ENCODE results near the gene LPCAT1.

The LPCAT1 gene

GRCh38 chr5:1517838-1518237 is 5.9 kb downstream of the LPCAT1 start:
- Histone ChIP-seq H3K4me1 (ENCODE audit: insufficient read depth, low read length, poor library complexity, severe bottlenecking) (peaks cover 47% of the 10 kb centered on the region), H3K36me3 (ENCODE audit: insufficient read depth, low read length) (peaks cover 27% of the 10 kb centered on the region; the same call in 1 of the 2 replicates), H4K20me1 (ENCODE audit: insufficient read depth, low read length, poor library complexity, severe bottlenecking) (peaks cover 81% of the 10 kb centered on the region)

GRCh38 chr5:1516615-1517601 is 6.9 kb downstream of the LPCAT1 start:
- peaks cover 34% of the 10 kb centered on the region; the same call in 1 of the 2 replicates for H3K36me3 ChIP-seq (ENCODE audit: insufficient read depth, low read length)
- peak overlapping the region; percentile 28 for H3K4me2 ChIP-seq (ENCODE audit: low read depth, low read length, poor library complexity, severe bottlenecking)
- H3K9ac ChIP-seq (ENCODE audit: low read depth, low read length, poor library complexity, severe bottlenecking): peak overlapping the region; percentile 21
- no peak overlapping the region for H2AFZ ChIP-seq (ENCODE audit: low read length)
- no peaks in the 10 kb centered on the region for H3K9me2 ChIP-seq (replicated peaks; ENCODE audit: low read depth, low read length)
- H3K79me2 ChIP-seq (ENCODE audit: insufficient read depth, low read length): peaks cover 100% of the 10 kb centered on the region
- H3F3A ChIP-seq (ENCODE audit: low read depth): no peaks in the 10 kb centered on the region
- no peaks in the 10 kb centered on the region for H3K9me3 ChIP-seq (ENCODE audit: insufficient read depth, low read depth, low read length)
- H3K27me3 ChIP-seq (ENCODE audit: insufficient read depth, low read length, poor library complexity, severe bottlenecking): no peaks in the 10 kb centered on the region
- peaks cover 40% of the 10 kb centered on the region for H3K4me1 ChIP-seq (ENCODE audit: insufficient read depth, low read length, poor library complexity, severe bottlenecking)
- TF ChIP-seq CTCF (conservative IDR thresholded peaks at IDR 0.05; ENCODE audit: low read length) (no peak), EZH2phosphoT487 (IDR thresholded peaks at IDR 0.05; ENCODE audit: borderline replicate concordance) (no peak)
- H3K4me3 ChIP-seq (ENCODE audit: low read length, poor library complexity, severe bottlenecking): peak overlapping the region; percentile 31
- H4K20me1 ChIP-seq (ENCODE audit: insufficient read depth, low read length, poor library complexity, severe bottlenecking): peaks cover 79% of the 10 kb centered on the region

More at GRCh38 chr5:1517838-1518237, 5.9 kb downstream of the LPCAT1 start:
- TF ChIP-seq CTCF (conservative IDR thresholded peaks at IDR 0.05; ENCODE audit: low read length): no peak
- no peak overlapping the region for H2AFZ ChIP-seq (ENCODE audit: low read length)
- H3K27me3 ChIP-seq (ENCODE audit: insufficient read depth, low read length, poor library complexity, severe bottlenecking): no peaks in the 10 kb centered on the region
- H3K9me3 ChIP-seq (ENCODE audit: insufficient read depth, low read depth, low read length): no peaks in the 10 kb centered on the region
- H3K4me2 ChIP-seq (ENCODE audit: low read depth, low read length, poor library complexity, severe bottlenecking): peak overlapping the region; percentile 28
- H3K79me2 ChIP-seq (ENCODE audit: insufficient read depth, low read length): peaks cover 100% of the 10 kb centered on the region
- H3F3A ChIP-seq (ENCODE audit: low read depth): no peaks in the 10 kb centered on the region
- H3K4me3 ChIP-seq (ENCODE audit: low read length, poor library complexity, severe bottlenecking): no peak overlapping the region
- H3K9me2 ChIP-seq (replicated peaks; ENCODE audit: low read depth, low read length): no peaks in the 10 kb centered on the region
- H3K9ac ChIP-seq (ENCODE audit: low read depth, low read length, poor library complexity, severe bottlenecking): no peak overlapping the region

GRCh38 chr5:1515921-1516571 is 7.7 kb downstream of the LPCAT1 start:
- Histone ChIP-seq H3K4me2 (ENCODE audit: low read depth, low read length, poor library complexity, severe bottlenecking) (peak overlapping the region; percentile 28), H3K9ac (ENCODE audit: low read depth, low read length, poor library complexity, severe bottlenecking) (peak overlapping the region; percentile 21), H3F3A (ENCODE audit: low read depth) (no peaks in the 10 kb centered on the region), H3K9me2 (replicated peaks; ENCODE audit: low read depth, low read length) (no peaks in the 10 kb centered on the region), H3K79me2 (ENCODE audit: insufficient read depth, low read length) (peaks cover 100% of the 10 kb centered on the region), H3K27me3 (ENCODE audit: insufficient read depth, low read length, poor library complexity, severe bottlenecking) (no peaks in the 10 kb centered on the region), H4K20me1 (ENCODE audit: insufficient read depth, low read length, poor library complexity, severe bottlenecking) (peaks cover 76% of the 10 kb centered on the region), H3K9me3 (ENCODE audit: insufficient read depth, low read depth, low read length) (no peaks in the 10 kb centered on the region), H3K4me3 (ENCODE audit: low read length, poor library complexity, severe bottlenecking) (peak overlapping the region; percentile 31), H2AFZ (ENCODE audit: low read length) (no peak overlapping the region), H3K4me1 (ENCODE audit: insufficient read depth, low read length, poor library complexity, severe bottlenecking) (peaks cover 31% of the 10 kb centered on the region), H3K36me3 (ENCODE audit: insufficient read depth, low read length) (peaks cover 40% of the 10 kb centered on the region; the same call in 1 of the 2 replicates)
- TF ChIP-seq EZH2phosphoT487 (IDR thresholded peaks at IDR 0.05; ENCODE audit: borderline replicate concordance) (no peak), CTCF (conservative IDR thresholded peaks at IDR 0.05; ENCODE audit: low read length) (no peak)

Data from Loucy (cell line).